Subcutaneous adipose tissue (tissue), 4 donors: ENCODE results near the gene AGAP1. TPM values are rescaled to one million over a fixed set of nuclear protein-coding genes. Genes with fewer than 3 reads are reported as not detected.

ENCODE experiments used
- total RNA-seq, 4 donors: library from RNA; depleted of rRNA; stranded (reverse); fragments of >200 nt; gene quantifications; one replicate each; pipeline ENCODE4 v1.1.0, GENCODE V29; 2016
- TF ChIP-seq, protein P1 (sequence below): fragments of 450-650 bp; IDR thresholded peaks from one replicate; pipeline ENCODE4 v1.5.1; 2016; ENCODE audit warnings: low read depth, mild to moderate bottlenecking, control low read depth, antibody characterized with exemption, moderate library complexity

AGAP1 gene
- total RNA-seq, 4 donors from 2014 or later = 13.6 to 26.3 (median 23.6) TPM

DNA sequence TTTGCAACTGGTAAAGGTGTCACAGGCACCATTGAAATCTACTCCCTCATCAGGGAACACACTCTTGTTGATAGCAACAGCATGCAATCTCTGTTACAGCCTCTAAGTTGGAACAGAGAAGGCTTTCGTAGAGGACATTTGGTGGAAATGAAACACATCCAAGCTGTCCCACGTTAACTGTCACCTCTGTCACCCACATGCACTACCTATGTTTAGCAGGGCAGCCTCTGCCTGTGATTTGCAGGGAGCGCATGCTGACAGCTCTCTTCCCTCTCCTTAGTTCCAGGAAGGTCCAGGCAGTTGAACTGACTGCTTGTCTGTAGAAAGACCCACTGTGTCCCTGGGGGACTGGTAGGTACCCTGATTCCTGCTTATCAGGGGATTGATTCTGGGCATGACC lies 367.5 kb downstream of the AGAP1 start:
- TF ChIP-seq, protein P1, sequence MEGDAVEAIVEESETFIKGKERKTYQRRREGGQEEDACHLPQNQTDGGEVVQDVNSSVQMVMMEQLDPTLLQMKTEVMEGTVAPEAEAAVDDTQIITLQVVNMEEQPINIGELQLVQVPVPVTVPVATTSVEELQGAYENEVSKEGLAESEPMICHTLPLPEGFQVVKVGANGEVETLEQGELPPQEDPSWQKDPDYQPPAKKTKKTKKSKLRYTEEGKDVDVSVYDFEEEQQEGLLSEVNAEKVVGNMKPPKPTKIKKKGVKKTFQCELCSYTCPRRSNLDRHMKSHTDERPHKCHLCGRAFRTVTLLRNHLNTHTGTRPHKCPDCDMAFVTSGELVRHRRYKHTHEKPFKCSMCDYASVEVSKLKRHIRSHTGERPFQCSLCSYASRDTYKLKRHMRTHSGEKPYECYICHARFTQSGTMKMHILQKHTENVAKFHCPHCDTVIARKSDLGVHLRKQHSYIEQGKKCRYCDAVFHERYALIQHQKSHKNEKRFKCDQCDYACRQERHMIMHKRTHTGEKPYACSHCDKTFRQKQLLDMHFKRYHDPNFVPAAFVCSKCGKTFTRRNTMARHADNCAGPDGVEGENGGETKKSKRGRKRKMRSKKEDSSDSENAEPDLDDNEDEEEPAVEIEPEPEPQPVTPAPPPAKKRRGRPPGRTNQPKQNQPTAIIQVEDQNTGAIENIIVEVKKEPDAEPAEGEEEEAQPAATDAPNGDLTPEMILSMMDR = no peak

DNA sequence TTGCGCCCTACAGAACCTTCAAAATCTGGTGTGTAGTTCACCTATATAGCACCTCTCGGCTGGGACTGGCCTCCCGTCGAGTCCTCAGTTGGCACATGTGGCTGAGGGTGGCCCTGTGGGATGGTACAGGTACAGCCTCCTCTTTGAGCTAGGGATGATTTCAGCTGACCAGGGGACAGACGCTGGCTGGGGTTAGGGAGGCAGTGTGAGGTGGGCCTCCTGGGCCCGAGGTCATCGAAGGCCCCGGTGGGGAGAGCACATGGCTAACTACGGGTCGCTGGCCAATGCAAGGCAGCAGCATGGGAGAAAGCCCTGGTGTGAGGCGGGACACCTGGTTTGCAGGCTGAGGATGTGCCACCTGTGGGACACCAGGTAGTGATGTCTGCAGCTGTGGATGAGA lies 369.6 kb downstream of the AGAP1 start:
- TF ChIP-seq, protein P1 = no peak

- TF ChIP-seq, protein P1 = no peak
Observed at GRCh38 chr2:235864302-235864701, 370.5 kb downstream of the AGAP1 start.

GRCh38 chr2:235864733-235865515 lies 371.1 kb downstream of the AGAP1 start:
- TF ChIP-seq, protein P1 = no peak

DNA sequence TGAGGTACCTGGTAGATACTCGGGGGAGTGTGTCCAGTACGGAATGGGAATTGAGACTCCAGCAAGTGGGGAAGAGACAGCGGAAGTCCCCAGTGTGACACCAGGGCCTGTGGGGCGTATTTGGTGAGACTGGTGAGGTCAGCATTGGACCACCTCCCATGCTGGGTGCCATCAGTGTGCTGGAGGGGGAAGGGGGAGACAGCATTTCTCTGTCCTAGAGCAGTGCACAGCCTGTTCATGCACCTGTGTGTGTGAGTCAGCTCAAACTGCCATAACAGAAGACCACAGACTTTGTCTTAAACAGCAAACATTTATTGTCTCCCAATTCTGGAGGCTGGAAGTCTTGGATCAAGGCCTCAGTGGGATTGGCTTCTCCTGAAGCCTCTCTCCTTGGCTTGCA lies 372.5 kb downstream of the AGAP1 start:
- TF ChIP-seq, protein P1 = no peak

DNA sequence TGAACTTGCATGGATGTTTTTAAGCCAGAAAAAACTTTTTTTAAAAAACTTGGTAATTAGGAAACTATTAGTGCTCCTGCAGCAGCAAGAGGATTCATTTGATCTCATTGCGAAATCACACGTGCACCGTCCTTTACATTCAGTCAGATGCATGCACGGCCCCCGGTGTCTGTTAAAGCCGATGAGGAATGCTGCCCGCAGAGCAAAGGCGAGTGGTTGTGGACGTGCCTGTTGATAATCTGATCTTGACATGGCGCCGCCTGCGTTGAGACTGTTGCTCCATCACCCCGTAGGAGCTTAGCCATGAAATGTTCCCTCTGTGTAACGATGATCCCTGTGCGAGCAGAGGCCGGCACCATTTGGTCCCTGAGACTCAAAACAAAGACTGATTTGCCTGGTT lies 374.4 kb downstream of the AGAP1 start:
- TF ChIP-seq, protein P1 = no peak

DNA sequence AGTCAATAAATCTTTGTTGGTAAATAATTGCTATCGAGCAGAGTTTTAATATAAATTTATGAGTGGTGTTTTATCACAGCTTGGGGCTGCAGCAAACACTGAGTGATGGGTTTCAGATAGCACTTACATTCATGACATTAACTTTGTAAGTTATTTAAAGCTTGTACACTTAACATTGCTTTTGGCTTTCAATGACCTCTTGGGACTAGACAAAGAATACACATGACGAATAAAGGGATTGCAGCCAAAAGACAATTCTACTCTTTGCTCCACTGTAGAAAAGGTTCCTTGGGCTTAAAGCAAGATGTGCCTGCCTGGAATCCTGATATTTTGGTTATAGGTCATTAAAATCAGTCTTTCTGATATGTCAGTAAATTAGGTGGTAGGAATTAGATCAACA lies 374.8 kb downstream of the AGAP1 start:
- TF ChIP-seq, protein P1 = no peak
